ENCODE data around the gene EXOG. TPM values are rescaled to one million over a fixed set of nuclear protein-coding genes. Genes with fewer than 3 reads are reported as not detected.

EXOG gene
- total RNA-seq, 1 donor from 2014 or later, result 18.9 TPM

DNA sequence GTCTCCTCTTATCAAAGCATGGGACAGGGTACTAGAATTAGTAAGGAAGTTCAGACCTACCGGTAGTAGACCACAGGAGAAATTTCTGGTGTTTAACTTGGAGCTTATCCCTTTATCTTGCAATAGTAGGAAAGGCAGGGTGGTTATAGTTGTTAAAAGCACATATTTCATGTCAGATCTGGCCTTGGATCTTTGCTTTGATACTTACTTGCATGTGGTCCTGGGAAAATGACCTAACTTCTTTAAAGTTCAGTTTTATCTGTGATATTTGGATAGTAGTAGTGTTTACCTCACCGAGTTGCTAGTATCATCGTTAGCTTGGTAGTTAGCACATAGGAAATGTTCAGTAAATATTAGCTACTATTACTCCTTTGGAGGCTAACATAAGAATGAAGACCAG is 15.4 kb downstream of the EXOG start:
- no peak for DNase-seq

DNA sequence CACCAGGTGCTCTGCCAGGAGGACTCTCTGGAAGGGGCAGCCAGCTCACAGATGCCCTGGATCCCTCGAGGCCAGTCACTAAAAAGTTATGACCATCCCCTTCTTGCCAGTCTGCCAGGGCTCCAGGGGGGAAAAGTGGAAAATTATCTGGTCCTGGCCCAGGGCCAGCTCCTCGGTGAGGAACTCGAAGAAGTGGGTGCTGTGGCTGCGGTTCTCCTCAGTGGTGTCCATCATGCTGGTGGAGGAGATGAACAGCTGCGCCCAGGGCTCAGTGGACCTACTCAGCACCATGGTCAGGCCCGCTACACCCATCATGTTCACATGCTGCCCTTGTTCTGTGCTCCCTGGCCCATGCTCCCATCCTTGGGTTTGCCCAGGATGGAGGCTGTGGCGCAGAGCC is 19.2 kb downstream of the EXOG start:
- no peak for DNase-seq

DNA sequence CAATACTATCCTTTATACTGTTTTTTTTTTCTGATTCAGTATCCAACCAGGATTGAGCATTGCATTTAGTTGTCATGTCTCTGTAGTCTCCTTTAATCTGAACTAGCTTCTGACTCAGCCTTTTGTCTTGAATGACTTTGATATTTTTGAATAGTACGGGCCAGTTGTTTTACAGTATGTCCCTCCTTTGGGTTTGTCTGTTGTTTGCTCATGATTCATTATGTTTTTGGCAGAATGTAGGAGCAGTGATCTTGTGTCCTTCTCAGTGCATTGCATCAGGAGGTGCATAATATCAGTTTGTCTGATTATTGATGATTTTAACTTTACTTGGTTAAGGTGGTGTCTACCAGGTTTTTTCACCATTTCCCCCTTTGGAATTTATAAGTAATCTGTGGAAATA is 20.5 kb downstream of the EXOG start:
- DNase-seq, result no peak

DNA sequence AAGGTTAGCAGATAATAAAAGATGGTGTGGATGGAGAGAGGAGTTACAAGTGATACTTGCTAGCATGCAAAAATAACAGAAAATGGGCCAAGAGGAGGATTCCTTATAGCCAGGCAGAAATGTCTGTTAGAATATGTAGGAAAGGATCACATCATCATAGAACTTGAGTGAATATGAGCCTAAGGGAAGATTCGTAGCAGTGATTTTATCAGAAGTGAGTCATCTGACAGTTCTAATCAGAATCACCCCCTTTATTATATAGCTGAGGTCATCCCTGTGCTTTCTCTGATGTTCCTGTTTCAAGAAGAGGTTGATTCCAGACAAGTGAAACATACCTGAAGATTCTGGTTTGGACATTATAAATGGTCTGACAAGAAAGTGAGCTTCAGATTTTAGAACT is 22.9 kb downstream of the EXOG start:
- DNase-seq, result no peak

DNA sequence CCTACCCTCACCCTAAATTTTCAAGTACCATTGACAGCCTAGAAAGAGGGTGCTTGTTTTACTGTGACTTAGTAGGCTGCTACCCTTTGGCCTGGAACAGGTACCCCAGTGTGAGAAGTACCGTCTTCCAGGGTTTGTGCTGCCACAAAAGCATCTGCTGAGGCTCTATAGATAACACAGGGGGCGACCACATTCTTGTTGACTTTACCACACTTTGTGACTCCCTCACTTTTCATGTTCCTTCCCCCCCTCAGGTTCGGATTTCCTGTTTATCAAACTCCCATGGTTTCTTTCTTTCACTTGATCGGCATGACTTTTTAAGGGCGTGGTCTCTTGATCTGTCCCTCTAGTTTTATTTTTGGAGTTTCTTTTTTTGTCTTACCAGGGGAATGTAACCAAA is 23.5 kb downstream of the EXOG start:
- no peak for DNase-seq

DNA sequence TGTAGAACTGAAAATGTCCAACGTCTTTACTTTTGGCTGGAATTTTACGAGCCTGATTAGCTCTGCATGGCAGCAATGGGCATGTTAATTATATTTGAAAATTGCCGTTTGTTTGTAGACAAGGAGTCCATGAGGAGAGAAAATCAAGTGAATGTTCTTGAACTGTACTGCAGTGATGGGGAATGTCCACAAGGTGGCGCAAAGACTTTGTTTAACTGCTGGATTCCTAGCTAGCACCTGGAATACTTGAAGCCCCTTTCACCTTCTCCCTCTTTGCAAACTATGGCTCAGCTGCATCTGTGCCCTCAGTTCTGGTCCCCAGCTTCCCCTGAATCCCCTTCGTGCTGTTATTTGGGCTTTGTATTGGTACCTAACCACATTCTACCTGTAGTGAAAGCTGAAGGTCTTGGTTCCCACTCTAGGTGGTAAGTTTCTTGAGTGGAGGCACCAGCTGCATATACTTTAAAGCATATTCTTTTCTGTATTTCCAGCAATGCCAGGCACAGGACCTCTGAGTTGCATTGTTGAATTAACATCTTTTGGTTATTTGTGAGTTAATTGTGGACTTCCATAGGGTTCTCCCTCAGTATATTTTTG is 25.3 kb downstream of the EXOG start:
- peak; percentile 52 for DNase-seq

DNA sequence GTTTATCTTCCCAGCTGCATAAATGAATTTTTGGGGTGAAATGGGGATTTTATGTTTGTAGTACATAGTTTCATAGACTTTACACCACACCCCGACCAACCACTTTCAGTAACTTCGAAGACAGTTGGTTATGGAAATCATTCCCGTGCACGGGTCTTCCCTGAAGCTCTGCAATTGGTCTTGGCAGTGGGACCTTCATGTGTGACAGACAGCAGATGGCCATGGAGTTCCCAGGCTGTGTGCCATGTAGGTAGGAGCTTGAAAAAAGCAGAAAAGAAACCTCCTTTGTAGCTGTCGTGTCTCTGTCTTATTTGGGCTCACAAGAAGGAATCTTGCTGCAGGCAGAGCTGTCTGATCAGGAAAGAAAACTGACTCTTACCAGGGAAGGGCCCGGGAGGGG is 25.9 kb downstream of the EXOG start:
- no peak for DNase-seq

DNA sequence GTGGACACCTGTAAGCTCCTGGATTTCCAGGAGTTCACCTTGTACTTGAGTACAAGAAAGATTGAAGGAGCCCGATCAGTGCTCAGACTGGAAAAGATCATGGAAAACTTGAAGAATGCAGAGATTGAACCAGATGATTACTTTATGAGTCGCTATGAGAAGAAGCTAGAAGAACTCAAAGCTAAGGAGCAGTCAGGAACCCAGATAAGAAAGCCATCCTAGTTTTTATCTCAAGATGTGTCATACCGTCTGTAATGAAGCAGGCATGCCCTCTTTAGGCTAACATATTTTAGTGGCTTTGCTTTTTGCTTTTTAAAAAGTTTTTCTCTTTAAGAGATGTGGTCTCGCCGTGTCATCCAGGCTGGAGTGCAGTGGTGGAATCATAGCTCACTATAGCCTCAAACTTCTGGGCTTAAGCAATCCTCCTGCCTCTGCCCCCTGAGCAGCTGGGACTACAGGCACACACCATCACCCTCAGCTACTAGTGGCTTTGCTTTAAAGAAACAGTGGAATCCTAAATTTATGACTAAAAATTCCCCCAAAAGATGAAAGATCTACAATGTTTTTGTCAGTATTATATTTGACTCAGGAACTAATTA is 28.1 kb downstream of the EXOG start:
- no peak for DNase-seq

DNA sequence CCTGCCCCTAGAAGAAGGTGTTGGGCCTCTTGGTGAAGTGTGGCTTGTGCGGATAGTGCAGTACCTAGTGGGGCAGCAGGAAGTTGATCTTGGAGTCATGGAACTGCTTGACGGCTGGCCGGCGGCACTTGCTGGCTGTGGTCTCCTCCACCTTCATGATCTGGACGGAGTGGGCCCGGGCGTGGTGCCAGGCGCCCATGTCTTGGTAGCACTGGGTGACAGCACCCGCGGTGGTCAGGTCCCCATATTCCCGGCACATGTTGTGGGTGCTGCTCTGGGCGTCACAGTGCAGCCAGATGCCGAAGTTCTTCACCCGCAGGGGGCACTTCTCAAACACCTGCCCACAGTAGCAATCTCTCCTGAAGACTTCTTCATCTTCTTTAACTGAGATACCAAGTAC is 30.7 kb downstream of the EXOG start:
- DNase-seq, result no peak

DNA sequence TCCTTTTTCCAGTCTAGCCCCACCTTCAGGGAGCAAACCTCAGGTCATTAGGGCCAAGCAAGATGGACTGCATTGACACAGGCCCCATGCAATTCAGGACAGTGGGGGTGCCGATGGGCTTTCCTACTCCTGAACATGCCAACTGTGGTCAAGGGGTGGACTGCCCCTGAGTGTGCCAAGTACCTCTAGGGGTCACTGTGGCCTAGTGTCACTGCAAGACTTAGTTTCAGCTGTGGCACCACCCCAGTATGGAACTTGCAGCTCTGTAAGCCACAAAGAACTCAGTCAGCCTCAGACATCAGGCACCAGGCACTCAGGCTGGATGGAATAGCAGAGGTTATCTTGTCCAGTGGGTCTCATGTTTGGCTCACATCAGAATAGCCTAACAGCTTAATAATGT is 32.3 kb downstream of the EXOG start:
- no peak for DNase-seq

DNA sequence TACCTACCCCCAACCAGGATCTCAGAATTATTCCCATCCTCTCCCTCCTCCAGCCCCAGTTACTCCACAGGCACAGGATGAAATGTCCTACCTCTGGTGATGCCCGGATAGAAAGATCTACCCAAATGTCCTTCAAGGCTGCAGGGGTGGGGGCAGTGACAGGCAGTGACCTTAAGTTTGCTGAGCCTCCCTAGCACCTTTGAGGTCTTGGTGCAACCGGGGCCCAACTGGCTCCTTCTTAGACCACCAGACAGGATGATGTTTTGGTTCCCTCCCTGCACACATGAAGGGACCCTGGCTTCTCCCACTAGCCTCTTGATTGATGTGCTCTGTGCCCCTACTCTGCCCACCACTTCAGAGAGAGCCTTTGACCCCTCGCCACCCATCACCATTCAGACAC is 36.4 kb downstream of the EXOG start:
- no peak for DNase-seq

DNA sequence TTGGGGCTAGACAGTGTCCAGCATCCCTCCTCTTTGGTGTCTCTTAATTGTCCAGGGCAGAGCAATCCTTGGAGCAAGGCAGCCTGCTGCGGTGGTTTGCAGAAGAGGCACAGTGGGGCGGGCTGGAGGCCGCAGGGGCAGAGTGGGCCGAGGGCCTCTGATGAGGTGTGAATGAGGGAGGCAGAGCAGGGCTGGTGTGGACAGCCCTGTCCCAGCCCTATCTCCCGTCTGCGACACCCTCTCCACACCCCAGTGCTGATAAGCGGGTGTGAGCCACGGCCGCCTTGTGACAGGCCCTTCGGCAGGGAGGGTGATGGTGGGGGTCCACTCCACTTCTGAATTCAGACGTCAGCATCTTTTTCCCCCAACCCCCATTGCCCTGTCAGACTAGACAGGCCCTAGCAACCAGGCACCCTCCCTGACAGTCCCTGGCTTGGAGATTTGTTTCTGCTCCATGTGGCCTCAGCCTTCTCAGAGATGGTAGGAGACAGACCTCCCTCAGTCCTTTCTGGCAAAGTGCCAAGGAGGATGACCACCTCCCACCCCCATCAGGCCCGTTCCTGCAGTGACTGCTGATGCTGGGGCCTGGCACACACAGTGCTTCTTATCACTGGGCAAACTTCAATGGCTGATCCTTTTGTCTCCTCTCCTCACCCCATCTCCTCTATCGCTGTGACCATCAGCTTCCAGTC is 37.3 kb downstream of the EXOG start:
- DNase-seq, result no peak

DNA sequence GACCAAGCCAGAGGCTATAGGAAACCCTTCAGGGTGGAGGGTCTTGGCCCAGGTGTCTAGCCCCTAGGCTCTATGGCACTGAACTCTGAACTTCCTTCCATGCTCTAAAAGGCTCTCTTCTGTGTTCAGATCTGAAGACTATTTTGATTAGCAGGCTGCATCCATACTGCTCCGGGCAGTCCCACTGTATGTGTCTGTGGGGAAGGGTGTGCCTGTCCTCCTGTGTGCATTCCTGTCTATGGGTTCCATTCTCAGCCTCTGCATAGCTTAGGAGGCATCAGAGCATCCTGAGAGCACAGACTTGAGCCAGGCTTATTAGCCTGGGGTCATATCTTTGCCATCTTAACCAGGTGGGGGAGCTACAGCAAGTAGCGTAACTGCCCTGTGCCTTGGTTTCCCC is 38.0 kb downstream of the EXOG start:
- no peak for DNase-seq

DNA sequence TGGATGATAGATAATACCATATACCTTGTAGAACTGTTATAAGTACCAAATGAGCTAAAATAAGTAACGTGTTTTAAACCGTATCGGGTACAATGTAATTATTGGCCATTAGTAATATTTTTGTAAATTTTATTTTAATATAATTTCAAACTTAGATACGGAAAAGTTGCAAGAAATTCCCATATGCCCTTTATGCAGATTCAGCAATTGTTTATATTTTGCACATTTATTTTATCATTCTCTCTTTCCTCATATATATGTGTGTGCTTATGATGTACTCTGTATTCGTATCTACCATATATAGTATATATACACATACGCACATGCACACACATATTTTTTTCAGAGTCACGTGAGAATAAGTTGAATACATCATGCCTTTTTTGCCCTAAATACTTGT is 38.5 kb downstream of the EXOG start:
- no peak for DNase-seq

DNA sequence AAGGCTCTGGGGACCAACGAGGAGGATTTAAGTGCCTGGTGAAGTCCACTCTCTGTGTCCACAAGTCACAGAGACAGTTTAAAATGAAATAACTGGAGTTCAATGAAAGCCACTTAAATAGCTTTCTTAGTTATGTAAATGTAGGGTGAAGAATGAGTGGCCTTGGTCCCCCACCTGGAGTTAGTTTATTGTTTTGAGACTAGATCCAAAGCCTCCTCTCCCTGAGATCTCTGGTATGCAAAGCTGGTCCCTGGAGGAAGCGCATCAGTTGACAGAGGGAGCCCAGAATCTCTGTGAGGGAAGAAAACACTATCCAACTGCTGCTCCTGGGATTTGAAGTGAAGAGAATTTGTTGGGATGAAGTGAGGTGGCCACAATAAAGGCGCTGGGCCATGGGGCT is 40.5 kb downstream of the EXOG start:
- no peak for DNase-seq

DNA sequence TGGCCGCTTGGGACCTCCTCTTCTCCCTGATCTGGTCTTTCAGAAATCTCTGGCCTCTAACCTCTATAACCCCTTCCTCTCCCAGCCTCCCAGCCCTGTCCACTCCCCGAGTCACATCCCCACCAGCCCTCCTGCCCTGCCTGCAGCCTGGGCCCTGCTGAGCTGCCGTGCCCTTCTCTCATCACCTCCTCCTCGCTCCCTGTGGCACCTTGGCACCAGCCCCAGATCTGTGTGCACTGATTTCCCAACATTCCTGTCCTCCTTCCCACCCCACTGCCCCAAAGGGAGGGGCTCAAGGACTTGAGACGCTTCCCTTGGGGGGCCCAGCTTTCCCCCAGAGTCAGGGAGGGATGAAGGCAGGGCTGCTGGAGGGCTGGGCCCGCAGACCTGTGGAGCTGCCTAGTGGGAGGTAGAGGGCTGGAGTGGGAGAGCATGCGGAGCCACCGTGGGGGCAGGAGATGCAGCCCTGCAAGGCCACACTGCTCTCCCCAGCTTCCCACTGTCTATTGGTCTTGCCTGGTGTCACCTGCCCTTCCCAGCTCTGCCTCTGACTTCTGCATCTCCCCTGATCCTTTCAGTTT is 42.7 kb downstream of the EXOG start:
- DNase-seq, result no peak

DNA sequence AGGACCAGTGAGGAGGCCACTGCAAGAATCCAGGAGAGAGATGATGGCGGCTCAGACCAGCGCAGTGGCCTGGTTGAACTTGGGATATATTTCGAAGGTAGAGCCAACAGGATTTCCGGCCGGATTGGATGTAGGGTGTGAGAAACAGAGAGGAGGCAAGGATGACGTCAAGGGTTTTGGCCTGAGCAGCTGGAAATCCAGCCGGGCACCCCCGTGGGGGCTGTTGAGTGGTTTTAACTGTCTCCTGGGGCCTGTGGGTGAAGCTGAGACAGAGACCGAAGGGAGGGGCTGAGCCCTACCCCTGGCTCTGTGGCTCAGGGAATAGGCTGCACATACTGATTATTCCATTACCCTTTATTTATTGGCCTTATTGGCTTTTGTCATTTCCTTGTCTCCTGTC is 45.7 kb downstream of the EXOG start:
- DNase-seq, result no peak

DNA sequence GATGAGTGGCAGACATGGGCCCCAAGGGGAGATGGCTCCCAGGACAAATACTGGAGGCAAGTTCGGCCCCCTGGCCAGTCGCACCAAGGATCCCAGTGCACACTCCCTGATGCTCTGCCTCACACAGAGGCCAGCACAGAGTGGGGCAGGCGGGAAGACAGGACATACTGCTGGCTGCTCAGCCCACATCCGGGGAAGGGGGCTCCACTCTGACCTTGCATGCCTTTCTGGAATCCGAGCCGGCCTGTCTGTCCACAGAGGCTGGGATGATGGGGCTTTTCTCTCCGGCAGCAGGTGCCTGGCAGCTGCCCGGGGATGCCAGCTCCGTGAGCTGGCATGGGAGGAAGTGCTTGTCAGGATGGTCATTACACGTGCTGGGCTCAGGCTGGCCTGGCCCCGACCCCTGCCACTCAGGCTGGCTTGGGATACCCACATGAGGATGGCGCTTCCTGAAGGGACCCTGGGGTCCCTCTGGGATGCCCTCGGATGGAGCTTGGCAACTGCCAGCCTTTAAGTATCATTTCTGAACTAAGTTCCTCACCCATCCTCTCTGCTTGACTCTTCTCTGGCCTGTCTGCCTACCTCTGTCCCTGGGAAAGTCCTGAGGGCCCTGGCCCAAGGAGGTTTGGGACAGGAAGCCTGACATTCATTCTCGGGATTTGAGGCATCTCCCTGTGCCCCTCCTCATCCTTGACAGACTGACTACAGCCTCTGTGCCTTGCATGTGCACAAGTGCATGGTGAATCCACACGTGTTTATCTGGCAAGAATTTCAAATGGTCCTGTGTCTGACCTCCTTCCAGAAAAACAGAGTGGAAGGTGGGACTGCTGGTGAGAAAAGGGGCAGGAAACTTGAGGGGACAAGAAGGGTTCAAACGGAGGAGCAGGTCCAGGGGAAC is 46.5 kb downstream of the EXOG start:
- DNase-seq, result no peak

DNA sequence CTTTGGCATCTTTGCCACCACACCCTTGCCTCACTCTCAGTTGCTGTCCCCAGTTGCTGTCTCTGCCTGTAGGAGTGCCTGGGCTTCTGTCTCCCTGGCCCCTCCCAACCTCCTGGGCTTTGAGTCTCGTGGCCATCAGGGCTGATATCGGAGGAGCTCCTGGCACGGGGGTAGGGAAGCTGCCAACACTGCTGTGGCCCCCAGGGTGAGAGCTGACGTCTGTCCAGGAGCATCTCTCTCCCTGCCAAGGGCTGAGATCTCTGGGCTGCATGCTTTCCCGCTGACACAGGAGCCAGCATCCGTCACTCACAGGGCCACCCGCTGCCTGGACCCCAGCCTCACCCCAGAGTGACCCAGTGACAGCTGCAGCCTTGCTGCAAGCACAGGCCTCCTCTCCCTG is 47.4 kb downstream of the EXOG start:
- DNase-seq, result no peak

DNA sequence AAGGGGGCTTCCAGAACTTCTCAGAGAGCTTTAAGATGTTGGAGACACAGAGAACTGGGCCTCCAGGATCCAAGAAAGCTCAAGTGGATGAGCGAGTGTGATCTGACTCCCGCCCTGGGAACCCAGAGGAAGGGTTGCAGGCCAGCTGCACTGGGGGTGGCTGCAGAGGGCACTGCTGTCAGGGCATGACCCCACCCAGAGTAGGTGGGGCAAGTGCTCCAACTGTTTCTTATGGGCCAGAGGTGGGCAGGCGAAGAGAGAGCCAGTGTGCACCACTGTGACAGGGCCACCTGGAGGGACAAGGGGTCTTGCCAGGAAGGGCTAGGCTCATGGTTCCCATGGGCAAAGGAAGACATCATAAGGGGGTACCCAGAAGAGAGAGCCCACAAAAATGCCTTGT is 48.8 kb downstream of the EXOG start:
- no peak for DNase-seq

DNA sequence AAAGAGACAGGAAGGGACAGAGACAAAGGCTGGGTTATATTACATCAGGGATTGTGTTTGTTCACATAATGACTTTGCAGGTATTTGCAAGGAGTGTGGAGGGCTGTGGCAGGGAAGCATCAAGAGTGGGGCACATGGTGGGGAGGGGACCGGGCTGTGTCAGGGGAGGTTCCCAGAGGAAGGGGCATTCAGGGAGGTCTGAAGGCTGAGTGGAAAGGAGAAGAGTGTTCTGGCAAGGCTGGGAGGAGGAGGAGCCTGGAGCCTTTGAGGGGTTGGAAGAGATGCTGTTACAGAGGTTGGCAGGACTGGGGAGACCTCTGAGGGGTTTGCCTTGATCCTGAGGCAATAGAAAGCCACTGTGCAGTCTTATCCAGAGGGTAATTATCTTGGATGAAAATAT is 49.4 kb downstream of the EXOG start:
- DNase-seq, result no peak

DNA sequence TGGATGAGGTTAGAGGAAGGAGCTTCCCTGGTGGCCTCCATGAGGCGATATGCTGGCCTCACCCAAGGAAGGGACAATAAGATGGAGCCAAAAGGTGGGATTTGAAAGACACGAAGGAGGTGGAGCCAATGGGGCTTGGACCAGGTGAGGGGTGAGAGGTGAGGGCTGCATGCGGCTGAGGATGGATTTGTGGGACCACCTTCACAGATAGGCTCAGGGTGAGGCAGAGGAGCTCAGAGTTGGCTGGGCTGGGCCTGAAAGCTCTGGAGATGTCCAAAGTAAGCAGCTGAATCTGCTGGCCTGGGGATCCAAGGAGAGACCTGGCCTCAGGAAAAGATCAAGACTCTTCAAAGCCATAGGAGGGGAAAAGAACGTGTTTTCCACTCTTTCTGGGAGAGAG is 49.8 kb downstream of the EXOG start:
- no peak for DNase-seq

Data from occipital lobe (tissue), 2 donors.